Right ventricle myocardium superior (tissue), 1 donor: ENCODE data around the gene SEMG2. TPM values are rescaled to one million over a fixed set of nuclear protein-coding genes. Genes with fewer than 3 reads are reported as not detected.
A peak's percentile ranks its signal among the peaks of the same experiment; 100 is the strongest.

Experiments used
- ATAC-seq: fragments of 200-7000 bp; cut with Tn5 transposase; one replicate; pipeline ENCODE4 v1.9.1; 2020; ENCODE audit warnings: mild to moderate bottlenecking; ENCODE audit not compliant: poor library complexity
- DNase-seq: peaks from one replicate; pipeline ENCODE4 v3.0.0-alpha.2; 2020
- intact Hi-C: fragments of 100-400 bp; cut with DNase I; formaldehyde crosslinking; loops from one replicate; pipeline ENCODE4 v1.11.2; 2022
- long read RNA-seq: library from polyadenylated mRNA; unstranded; transcript quantifications from one replicate; pipeline ENCODE4 v2.0.0, GENCODE V29; 2021
- total RNA-seq: library from RNA; stranded (reverse); fragmentation: NEBNext Ultra II Directional; extraction: Animal tissue kit (Norgen Biotek cat#: 25700); gene quantifications from one replicate; pipeline ENCODE4 v1.2.1, GENCODE V29; 2021
- donor health status: DM: no; HTN: yes; CAD: no; lungs with severe emphysema.

Gene SEMG2, protein sequence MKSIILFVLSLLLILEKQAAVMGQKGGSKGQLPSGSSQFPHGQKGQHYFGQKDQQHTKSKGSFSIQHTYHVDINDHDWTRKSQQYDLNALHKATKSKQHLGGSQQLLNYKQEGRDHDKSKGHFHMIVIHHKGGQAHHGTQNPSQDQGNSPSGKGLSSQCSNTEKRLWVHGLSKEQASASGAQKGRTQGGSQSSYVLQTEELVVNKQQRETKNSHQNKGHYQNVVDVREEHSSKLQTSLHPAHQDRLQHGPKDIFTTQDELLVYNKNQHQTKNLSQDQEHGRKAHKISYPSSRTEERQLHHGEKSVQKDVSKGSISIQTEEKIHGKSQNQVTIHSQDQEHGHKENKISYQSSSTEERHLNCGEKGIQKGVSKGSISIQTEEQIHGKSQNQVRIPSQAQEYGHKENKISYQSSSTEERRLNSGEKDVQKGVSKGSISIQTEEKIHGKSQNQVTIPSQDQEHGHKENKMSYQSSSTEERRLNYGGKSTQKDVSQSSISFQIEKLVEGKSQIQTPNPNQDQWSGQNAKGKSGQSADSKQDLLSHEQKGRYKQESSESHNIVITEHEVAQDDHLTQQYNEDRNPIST
- total RNA-seq, result not detected
- long read RNA-seq, result 0 reads

DNA sequence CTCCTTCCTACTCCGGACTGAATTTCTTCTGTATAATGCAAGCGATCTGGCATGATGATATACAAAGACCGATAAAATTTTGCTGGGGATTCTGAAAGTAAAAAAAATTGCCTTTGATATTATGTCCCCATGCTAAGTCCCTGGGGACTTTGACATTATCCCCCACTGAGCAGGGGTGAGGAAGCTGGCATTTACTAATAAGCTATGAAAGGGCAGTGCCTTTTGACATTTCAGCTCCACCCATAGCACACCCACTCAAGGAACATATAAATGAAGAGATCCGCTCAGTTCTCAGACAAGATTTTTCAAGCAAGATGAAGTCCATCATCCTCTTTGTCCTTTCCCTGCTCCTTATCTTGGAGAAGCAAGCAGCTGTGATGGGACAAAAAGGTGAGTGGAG is at the start of gene SEMG2:
TSS of gene SEMG2 (plus strand) at position 298 of the 400 bp plus-strand sequence. CDS start at position 315, 17 bp downstream.
- DNase-seq, result no peak
- ATAC-seq, result no peak

DNA sequence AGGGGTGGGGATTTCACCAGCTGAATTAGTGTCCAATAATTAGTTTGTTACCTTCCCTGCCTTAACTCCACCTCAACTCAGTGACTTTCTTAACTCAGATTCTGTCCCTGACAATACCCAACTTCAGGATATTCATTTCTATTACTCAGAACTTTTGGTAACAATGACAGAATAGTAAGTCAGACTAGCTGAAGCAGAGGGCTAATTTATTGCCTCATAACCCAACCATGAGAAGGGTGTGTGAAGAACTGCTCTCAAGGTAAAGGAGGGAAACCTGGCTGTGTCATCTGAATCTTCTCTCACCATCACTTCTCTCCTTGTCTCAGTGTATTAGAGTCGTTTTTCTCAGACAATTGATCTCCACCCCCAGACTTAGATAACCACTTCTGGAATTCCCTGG is 47.7 kb upstream of the SEMG2 start:
- DNase-seq (no peak), ATAC-seq (no peak)
- intact Hi-C loops, result no loop called here

More for the DNA sequence above, at the start of gene SEMG2:
- intact Hi-C loops, result no loop called here

DNA sequence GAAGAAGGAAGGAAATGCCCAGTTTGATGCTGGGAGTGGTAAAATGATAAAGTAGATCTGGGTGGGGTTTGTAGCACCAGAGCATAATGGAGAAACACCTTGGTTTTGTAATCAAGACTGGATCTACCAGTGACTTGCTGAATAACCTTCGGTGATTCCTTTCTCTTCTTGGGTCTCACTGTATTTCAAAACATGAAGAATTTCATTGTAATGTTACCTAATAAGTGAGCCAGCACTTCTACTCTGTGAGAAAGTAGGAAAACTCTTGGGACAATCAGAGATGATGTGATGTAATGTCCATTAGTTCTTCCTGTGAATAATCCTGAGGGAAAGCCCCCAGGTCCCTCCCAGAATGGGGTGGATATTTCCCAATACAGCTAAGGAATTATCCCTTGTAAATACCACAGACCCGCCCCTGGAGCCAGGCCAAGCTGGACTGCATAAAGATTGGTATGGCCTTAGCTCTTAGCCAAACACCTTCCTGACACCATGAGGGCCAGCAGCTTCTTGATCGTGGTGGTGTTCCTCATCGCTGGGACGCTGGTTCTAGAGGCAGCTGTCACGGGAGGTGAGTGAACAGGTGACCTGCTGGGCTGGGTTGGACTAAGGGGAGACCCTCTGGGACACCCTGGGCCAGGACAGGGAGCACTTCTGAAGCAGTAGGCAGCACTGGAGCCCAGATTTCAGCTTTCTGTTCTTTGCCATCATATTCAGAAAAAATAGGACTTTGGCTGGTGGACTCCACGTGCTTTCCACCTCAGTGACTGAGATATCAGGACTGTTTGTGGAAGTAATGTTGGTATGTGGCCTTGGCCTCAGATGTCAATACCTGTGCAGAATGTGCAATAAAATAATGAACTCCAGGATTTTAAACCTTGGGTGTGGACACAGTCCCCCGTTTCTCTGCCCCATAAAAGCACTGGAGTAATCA is 46.5 kb upstream of the SEMG2 start, which contains the start of gene PI3:
TSS of gene PI3 (plus strand) at position 469 of the 931 bp plus-strand sequence. CDS start at position 490, 21 bp downstream.
- ATAC-seq, result no peak
- intact Hi-C loops, result no loop called here
- DNase-seq, result peak; percentile 43

DNA sequence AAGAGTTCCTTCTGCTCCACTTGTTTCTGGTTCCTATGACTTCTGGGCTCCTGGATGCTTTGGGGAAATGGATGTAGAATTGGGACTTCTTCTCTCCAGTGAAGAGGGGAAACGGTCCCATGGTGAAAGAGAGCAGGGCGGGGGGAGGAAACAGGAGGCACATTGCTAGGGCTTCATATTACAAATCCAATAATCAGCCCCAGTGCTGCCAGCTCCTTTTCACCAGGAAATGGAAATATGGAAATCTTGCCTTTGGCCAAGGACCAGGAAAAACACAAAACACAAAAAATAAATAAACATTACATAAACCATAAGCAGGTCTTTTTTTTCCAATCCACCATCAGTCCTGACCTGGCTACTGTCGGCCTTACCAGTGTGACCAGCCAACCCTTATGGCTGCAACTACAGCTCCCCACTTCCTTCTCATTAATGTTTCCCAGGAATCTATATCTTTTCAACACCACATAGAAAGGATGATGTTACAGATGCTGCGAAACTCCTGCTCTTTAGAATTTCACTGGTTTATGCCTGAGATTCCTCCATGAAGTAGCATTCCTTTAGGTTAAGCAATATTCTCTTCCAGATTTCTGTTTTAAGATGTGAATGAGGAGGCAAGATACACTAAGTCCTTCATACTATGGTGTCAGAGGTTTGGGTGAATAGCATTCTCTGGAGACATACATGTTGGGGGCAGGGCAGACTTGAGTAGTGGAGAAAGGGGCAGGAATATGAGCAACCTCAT is 44.5 kb upstream of the SEMG2 start:
- DNase-seq (no peak), ATAC-seq (no peak)
- intact Hi-C loops, result no loop called here

DNA sequence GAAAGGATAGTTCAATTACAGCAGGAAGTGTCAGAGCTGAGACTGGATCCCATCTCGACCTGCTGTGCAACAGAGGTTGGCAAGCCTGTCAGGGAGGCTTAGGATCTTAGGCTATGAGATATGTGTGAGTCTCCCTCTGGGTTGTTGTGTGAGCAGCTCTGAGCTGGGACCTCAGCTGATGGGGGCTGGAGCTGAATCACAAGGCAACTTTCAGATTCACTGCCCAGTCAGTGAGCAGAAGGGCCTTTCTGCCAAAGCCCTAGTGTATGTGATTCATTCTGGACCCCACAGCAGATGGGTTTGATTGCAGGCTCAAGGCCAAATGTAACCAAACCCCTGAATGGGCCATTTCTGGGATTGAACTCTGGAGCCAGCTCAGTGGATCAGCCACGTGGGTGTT is 42.0 kb upstream of the SEMG2 start:
- intact Hi-C loops, result no loop called here
- DNase-seq (no peak), ATAC-seq (no peak)

DNA sequence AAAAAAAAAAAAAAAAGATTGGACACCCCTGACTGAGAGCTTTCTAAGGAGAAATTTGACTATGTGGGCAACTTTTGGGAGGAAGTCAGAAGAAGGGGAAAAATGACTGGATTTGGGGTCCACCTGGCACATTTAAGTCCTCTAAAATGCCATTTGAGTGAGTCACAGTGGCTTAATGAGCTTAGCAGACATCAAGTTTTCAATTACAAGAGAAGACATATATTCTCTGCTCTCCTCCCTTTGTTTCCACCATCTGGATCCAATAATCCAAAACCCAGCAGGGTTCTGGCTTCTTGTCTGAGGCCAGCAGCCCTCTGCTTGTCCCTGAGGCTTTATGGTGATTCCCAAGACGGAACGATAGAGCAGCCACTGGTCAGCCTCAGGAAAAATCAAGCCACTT is 39.5 kb upstream of the SEMG2 start:
- DNase-seq, result no peak
- intact Hi-C loops, result no loop called here
- no peak for ATAC-seq

DNA sequence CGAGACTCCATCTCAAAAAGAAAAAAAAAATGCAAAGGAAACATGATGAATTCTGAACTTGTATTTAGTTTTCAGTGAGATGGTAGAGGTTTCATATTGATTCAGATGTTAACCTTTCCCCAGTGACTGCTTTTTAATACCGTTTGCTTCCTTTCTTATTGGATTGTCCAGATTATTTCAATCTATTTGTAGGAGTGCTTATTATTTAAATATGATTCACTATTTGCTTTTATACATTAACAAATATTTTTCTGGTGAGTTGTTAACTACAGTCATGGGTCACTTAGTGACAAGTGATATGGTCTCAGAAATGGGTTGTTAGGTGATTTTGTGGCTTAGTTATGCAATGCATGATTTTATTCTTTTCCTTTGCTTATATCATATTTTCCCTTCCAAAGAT is 38.1 kb upstream of the SEMG2 start:
- no peak for ATAC-seq
- intact Hi-C loops, result no loop called here
- no peak for DNase-seq

DNA sequence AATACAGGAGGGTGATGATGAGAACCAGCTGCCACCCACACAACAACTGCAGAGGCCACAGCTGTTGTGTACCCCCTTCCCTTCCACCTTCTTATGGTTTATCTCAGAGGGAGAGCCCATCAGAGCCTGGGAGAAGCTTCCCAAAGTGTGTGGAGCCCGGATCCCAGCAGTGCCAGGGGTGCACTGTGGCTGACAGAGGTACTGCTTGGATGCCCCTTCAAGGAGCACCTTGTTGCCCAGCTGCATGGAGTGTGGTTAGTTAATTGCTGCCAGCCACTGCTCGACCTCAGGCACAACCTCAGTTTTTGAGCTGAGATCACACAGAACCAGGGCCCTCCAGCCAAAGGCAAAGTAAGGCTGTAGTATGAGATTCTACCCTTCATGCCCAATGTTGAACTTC is 33.5 kb upstream of the SEMG2 start:
- intact Hi-C loops, result no loop called here
- ATAC-seq (no peak), DNase-seq (no peak)

DNA sequence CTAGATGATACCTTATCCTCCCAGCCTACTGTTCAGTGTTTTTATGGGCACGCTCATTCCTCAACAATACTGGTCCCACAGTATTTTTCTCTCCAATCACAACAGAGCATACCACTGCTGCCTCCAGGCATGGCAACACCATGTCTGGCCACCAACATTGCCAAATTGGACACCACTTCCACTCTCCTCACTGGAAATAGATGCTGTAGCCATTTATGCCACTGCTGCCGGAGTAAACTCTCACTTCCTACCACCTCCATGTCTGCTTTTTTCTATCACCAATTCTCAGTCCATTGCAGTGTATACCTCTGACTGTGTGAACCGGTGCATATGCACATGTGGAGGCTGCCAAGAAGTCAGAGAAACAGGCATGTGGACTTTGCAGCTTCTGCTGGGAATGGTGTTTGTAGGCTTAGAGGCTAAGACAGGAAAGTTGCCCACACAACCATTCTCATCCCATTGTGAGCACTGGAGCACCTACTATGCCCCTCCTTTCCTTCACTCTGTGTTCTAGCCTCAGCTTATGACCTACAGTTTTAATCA is 32.0 kb upstream of the SEMG2 start:
- no peak for ATAC-seq
- no peak for DNase-seq
- intact Hi-C loops, result no loop called here

DNA sequence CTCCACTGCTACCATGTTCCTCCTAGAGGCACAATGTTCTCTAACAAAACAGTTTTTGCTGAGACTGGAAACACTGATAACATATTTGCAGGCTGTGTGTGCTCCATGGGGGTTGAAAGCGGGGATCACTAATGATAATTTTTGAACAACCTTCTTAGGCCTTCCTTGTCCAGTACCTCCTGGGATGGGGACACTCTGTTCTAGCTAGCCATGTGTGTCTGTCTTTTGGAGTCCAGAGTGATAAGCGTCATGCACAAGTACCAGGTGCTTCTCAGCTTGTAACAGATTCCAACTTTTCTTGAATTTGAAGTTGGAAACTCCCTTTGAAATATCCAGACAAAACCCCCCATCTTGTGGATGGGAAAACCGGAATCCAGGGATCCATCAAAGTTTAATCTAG is 31.3 kb upstream of the SEMG2 start:
- intact Hi-C loops, result no loop called here
- ATAC-seq (no peak), DNase-seq (no peak)

DNA sequence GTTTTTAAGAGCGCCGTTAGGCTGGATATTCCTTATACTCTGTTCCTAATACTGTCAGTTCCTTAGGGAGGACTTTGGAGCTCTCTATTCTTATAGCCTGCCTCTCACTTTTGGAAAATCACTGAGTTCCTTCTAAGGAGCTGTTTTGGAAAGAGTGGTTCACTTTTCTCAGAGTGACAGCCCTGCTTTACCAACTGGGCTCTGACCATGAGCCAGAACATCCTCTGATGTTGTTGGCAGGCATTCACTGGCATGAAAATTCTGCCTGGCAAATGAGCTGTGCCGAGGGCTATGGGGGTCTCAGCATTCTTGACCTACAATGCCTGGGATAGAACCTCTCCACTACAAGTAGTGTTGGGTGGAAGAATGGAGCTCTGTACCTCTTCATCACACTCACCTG is 29.2 kb upstream of the SEMG2 start:
- ATAC-seq, result no peak
- intact Hi-C loops, result no loop called here
- DNase-seq, result no peak

DNA sequence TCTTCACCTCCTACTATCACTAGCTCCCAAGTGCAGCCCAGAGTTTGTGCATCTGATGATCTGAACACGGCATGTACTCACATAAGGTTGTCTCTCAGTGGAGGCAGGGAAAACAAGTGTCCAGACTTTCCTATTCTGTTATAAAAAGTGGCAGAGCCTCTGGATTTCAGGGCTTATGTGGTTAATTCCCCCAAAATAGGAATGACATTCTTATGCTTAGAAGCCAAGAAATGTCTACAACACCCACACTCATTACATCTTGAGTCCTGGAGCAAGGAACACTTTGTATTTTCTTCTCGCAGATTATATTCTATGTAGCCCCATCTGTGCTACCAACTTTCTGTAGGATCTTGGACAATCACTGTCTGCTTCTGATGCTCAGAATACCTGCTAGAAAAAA is 27.8 kb upstream of the SEMG2 start:
- intact Hi-C loops, result no loop called here
- DNase-seq, result no peak
- ATAC-seq, result no peak

DNA sequence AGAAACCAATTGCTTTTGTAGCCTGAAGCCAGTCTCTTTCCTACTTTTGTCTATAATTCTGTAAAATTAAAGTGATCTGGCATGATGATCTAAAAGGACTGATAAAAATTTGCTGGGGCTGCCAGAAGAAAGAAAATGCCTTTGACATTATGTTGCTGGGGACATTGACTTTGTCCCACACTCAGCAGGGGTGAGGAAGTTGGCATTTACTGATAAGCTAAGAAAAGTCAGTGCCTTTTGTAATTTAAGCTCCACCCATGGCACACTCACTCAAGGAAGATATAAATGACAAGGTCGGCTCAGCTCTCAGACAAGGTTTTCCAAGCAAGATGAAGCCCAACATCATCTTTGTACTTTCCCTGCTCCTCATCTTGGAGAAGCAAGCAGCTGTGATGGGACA is 14.4 kb upstream of the SEMG2 start, which contains the start of gene SEMG1:
TSS of gene SEMG1 (plus strand) at position 309 of the 400 bp plus-strand sequence. CDS start at position 330, 21 bp downstream.
- intact Hi-C loops, result no loop called here
- no peak for DNase-seq
- ATAC-seq, result no peak

DNA sequence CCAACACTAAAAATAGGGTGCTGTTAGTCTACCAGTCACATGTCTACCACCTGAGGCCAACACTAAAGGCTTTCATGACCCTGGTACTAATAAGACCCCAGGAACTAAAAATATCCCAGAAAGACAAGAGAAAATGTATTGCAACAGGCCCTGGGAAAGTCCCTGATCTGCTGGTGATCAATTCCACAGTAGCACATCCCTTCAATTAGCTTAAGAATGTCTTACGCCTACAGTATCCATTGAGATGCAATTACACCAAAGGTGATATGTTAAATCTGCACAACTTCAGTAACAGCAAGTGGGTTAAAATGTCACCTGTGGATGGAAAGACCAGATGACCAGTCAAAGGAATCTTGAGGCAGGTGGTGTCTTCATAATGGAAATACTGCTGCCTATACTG is 11.2 kb upstream of the SEMG2 start:
- DNase-seq (no peak), ATAC-seq (no peak)
- intact Hi-C loops, result no loop called here

DNA sequence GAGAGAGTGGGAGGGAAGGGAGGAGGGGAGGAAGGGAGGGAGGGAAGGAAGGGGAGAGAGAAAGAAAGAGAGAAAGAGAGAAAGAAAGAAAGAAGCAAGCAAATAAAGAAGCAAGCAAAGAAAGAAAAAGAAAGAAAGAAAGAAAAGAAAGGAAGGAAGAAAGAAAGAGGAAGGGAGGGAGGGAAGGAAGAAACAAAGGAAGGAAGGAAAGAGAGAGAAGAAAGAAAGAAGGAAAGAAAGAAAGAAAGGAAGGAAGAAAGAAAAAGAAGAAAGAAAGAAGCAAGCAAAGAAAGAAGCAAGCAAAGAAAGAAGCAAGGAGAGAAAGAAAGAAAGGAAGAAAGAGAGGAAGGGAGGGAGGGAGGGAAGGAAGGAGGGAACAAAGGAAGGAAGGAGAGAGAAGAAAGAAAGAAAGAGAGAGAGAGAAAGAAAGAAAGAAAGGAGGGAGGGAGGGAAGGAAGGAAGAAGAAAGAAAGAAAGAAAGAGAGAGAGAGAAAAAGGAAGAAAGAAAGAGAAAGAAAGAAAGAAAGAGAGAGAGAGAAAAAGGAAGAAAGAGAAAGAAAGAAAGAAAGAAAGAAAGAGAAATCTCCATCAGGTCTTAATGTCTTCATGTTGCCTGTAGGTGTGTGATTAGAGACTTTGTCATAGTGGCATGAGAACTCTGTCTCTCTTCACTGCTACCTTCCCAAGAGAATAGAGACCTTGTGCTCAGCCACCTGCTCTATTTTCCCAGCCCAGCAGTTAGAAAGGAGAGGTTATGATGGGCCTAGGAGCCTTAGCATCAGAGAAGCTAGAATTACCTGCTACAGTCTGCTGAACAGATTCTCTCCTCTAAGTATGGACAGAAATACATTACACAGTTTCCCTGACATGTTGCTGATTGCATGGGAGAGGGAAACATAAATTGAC is 9.4 kb upstream of the SEMG2 start:
- intact Hi-C loops, result no loop called here
- ATAC-seq (no peak), DNase-seq (no peak)

DNA sequence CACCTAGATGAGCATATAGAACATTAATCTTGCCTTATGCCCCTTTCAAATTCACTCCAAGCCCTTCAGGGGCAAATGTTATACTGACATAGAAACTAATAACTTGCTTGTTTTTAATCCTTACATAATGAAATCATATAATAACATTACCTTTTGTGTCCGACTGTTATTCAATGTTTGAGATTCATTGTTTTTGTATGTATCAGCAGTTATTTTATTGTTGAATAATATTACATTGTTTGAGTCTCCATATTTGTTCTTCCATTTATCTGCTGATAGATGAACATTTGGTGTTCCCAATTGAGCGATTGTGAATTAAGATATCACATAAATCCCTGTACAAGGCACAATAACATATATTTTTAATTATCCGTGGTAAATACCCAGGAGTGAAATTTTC is 8.3 kb upstream of the SEMG2 start:
- intact Hi-C loops, result no loop called here
- ATAC-seq (no peak), DNase-seq (no peak)

DNA sequence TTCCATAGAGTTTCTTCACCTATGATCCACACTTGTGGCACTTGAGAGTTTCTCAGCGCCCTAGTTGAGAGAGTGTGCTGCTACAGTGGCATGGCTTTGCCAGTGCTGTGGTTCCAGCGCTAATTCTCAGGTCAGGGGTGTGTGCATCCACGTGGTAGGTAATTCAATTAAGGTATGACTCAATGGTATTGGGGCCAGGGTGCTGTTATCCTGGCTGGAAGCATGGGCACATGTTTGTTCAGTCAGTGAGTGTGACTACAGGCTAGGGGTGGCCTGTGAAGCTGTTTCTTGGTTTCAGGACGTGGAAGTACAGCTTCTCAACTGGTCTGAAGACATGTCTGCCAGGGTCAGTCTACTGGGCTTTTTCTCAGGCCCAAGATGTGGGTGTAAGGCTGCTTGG is 3.0 kb upstream of the SEMG2 start:
- intact Hi-C loops, result no loop called here
- no peak for ATAC-seq
- no peak for DNase-seq
